ENCODE measurements around the gene PHETA2.

GRCh38 chr22:42083119-42083518, 9.1 kb downstream of the PHETA2 start:
- TF ChIP-seq POLR2A (IDR thresholded peaks at IDR 0.05) (no peak), CTCF (IDR thresholded peaks at IDR 0.05) (no peak)

All from testis (tissue), 2 donors.